HL-60/S4 treated with phorbol 12-myristate 13-acetate at 8.2 ng/mL for 4 days and 3 days (cell line): ENCODE results near the gene TJP3.

Experiments
- in situ Hi-C: fragments of 300-500 bp; cut with MboI; formaldehyde crosslinking; loops from 2 replicates; pipeline ENCODE4 v1.15.0; 2022; ENCODE audit warnings: low sequenced_read_pairs

Gene TJP3

DNA sequence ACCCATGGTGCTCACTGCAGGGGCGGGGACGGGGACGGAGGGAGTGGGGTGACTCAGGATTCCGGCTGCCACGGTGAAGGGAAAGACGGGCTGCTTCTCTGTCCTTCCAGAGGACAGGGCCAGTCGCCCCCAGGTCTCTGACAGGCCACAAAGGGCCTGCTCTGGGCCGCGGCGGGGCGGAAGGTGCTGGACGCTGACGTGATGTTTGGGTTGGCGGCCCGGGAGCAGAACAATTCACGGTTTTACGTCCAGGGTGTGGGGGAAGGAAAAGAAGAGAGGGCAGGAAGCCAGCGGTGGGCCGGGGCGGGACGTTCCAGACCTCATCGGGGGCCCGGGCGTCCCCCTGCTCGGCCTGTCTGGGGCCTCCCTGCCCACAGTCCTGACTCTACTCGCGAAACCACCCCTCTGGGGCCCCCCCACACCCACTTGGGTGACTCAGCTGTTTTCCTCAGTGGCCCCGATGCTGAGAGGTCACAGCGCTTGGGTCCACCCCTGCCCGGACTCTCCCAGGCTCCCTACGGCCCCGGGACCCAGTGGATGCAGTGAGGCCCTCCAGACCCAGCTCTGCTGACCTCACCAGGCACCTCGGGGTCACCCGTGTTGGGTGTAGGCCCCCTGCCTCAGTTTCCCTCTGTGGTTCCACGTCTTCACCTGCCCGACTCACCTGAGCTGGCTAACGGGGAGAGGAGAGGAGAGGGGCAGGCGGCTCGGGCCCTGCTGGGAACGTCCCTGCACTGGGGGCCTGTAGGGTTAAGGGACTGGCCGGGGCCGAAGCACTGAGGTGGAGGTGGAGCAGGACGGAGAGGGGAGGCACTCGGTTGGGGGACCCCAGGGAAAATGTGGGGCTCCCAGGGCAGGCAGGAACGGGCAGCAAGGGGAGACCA lies 37.1 kb upstream of the TJP3 start:
- in situ Hi-C loops = no loop called here

GRCh38 chr19:3671680-3672574 lies 36.3 kb upstream of the TJP3 start:
- in situ Hi-C loops = no loop called here

GRCh38 chr19:3672575-3672948 lies 35.6 kb upstream of the TJP3 start:
- in situ Hi-C loops = no loop called here

DNA sequence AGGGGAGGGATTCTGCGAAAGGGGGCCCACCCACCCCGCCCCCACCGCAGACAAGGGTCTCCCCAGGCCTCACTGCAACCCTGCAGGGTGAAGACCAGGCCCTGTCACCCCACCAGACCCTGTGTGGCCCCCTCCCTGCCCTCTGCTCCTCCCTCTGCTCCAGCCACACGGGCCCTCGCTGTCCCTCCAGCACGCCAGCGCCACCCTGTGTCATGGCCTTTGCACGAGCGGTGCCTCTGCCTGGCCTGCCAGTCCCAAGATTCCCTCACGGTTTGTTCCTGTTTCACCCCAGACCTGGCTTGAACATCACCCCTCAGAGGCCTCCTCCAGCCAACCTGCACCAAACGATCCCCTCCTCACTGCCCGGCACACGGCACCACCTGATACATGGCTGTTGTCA lies 35.2 kb upstream of the TJP3 start:
- in situ Hi-C loops = no loop called here

GRCh38 chr19:3673506-3674439 lies 34.4 kb upstream of the TJP3 start:
- in situ Hi-C loops = no loop called here

DNA sequence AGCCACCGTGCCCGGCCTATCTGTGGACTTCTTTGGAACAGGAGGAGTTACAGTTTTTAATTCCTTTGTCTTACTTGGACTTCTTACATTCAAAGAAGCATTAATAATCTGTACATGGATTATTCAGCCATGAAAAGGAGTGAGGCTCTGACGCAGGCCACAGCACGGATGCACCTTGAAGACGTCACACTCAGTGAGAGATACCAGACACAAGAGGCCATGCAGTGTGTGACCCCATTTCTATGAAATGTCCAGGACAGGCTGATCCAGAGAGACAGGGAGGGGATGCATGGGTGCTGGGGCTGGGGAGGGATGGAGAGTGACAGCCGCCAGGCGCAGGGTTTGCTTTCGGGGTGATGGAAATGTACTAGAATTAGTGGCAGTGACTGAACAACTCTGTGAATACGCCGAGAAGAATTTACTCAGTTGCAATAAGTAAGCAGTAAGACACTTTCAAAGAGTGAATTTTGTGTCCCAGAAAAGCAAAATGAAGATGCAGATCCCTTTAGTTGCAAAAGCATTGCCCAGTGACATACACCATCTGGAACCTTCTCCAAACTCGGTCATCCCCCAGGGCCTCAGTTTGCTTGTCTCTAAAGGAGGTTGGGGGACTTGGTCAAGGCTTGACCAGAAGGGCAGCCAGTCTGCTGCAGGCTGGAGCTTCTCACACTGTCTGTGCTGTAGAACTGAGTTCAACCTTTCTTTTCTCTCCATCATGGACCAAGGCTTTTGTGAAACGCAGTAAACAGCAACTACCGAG lies 33.2 kb upstream of the TJP3 start:
- in situ Hi-C loops = no loop called here

DNA sequence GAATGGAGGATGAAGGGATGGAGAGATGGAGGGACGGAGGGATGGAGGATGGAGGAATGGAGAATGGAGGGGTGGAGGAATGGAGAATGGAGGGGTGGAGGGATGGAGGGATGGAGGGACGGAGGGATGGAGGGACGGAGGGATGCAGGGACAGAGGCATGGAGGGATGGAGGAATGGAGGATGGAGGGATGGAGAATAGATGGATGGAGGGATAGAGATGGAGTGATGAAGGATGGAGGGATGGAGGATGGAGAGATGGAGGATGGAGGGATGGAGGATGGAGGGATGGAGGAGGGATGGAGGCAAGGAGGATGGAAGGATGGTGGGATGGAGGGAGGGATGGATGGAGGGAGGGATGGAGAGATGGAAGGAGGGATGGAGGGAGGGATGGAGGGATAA lies 30.0 kb upstream of the TJP3 start:
- in situ Hi-C loops = no loop called here

- in situ Hi-C loops = no loop called here
These were observed 29.0 kb upstream of the TJP3 start for GRCh38 chr19:3679138-3679537.

DNA sequence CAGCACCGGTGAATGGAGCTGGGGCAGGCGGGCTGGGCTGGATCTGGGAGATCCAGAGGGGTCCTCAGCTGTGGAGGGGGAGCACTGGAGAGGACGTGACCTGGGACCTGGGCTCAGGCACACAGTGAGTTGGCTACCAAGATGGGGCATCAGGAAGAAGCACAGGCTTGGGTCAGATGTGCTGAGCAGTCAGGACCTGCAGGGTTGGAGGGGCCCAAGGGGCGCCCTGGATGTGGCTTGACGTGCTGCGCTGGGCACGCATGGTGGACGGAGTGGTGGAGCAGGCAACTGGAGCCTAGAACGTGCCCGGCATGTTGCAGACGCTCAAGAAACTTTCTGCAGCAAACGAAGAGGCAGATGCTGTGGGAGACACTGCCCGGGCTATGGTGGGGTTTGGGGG lies 28.6 kb upstream of the TJP3 start:
- in situ Hi-C loops = no loop called here

DNA sequence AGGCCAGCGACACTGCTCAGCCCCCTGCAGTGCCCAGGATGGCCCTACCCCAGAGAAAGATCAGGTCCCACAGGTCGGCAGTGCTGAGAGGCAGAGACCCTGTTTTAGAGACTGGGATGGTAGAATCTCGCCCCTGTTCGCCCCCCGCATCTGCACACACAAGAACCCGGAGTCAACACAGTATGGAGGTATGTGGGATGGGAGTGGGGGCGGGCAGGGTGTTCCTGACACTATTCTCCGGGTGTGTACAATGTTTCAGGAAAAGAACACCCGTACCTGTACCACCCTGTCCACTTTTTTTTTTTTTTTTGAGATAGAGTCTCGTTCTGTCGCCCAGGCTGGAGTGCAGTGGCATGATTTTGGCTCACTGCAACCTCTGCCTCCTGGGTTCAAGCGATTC lies 27.2 kb upstream of the TJP3 start:
- in situ Hi-C loops = no loop called here

DNA sequence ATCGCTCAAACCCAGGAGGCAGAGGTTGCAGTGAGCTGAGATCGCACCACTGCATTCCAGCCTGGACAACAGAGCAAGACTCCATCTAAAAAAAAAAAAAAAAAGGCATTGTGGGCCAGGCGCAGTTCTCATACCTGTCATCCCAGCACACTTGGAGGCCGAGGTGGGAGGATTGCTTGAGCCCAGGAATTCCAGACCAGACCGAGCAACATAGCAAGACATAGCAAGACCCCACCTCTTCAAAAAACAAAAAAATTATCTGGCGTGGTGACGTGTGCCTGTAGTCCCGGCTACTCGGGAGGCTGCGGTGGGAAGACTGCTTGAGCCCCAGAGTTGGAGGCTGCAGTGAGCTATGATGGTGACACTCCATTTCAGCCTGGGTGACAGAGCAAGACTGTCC lies 25.9 kb upstream of the TJP3 start:
- in situ Hi-C loops = no loop called here

- in situ Hi-C loops = no loop called here
These were observed 25.3 kb upstream of the TJP3 start for GRCh38 chr19:3682741-3683404.

- in situ Hi-C loops = no loop called here
These were observed 24.7 kb upstream of the TJP3 start for GRCh38 chr19:3683405-3684053.

DNA sequence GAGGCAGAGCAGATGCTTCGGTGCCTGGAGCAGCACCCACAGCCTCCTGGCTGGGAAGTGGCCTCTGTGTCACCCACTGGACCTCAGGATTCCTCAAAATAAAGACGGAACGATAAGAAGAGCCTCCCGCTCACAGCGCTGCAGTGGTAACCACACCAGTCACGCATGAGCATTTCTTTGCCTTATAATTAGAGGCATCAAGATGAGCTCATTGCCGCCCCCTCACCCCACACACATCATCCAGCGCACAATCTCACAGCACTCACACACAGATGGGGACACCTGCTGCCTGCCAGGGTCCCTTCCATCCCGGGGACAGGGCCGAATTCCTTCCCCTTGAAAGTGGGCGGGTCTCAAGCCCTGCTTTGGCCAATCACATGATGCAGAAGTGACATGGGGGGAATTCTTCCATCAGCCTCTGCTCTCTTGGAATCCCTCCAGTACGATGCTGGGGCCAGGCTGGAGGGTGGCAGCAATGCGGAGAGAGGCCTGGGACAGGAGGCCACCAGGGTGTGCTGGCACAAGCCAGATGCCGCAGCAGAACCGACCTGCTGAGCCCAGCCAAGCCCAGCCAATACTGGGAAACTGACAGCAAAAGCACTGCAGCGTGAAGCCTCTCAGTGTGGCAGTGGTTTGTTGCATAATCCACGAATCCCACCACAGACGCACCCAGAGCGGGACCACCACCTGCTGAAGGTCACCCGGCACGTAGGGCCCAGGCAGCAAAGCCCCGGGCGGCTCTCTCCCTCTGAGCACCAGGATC lies 23.9 kb upstream of the TJP3 start:
- in situ Hi-C loops = no loop called here

GRCh38 chr19:3684817-3685410 lies 23.3 kb upstream of the TJP3 start:
- in situ Hi-C loops = no loop called here

- in situ Hi-C loops = no loop called here
These were observed 20.8 kb upstream of the TJP3 start for GRCh38 chr19:3687393-3687773.

- in situ Hi-C loops = no loop called here
These were observed 20.1 kb upstream of the TJP3 start for GRCh38 chr19:3687774-3688706.
